Endothelial cell of umbilical vein (primary cell): Measurements from ENCODE around the gene BRCA1.

Experiments
- CTCF ChIP-seq, 2 donors: IDR thresholded peaks; 1 replicate in 1 of 2; 2 replicates in 1 of 2; pipeline ENCODE4 v1.5.1; 2011; ENCODE audit warnings: low read length in 2 of 2, mild to moderate bottlenecking in 2 of 2, moderate library complexity in 2 of 2, control low read depth in 1 of 2, inconsistent platforms in 1 of 2, low read depth in 1 of 2; ENCODE audit not compliant: insufficient read depth in 1 of 2; ENCODE audit errors: extremely low read depth in 1 of 2
- EZH2 ChIP-seq: IDR thresholded peaks from 2 replicates; pipeline ENCODE4 v1.6.1; 2012; ENCODE audit warnings: borderline replicate concordance, low read depth, mild to moderate bottlenecking, moderate library complexity, low read length, inconsistent platforms; ENCODE audit not compliant: severe bottlenecking

DNA sequence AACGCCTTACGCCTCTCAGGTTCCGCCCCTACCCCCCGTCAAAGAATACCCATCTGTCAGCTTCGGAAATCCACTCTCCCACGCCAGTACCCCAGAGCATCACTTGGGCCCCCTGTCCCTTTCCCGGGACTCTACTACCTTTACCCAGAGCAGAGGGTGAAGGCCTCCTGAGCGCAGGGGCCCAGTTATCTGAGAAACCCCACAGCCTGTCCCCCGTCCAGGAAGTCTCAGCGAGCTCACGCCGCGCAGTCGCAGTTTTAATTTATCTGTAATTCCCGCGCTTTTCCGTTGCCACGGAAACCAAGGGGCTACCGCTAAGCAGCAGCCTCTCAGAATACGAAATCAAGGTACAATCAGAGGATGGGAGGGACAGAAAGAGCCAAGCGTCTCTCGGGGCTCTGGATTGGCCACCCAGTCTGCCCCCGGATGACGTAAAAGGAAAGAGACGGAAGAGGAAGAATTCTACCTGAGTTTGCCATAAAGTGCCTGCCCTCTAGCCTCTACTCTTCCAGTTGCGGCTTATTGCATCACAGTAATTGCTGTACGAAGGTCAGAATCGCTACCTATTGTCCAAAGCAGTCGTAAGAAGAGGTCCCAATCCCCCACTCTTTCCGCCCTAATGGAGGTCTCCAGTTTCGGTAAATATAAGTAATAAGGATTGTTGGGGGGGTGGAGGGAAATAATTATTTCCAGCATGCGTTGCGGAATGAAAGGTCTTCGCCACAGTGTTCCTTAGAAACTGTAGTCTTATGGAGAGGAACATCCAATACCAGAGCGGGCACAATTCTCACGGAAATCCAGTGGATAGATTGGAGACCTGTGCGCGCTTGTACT, at the start of gene BRCA1:
- TF ChIP-seq CTCF (IDR thresholded peaks at IDR 0.05; ENCODE audit: extremely low read depth in 1 of 2, insufficient read depth in 1 of 2, low read depth in 1 of 2, low read length in 2 of 2) (no peak), EZH2 (no peak)
